ENCODE data around the gene GOLGA8R. TPM values are rescaled to one million over a fixed set of nuclear protein-coding genes. Genes with fewer than 3 reads are reported as not detected.
"Not testable (repeated sequence)": the region's sequence is repeated elsewhere in the genome, so short reads cannot be mapped to it uniquely, and the experiment has no call there.

GOLGA8R gene
- total RNA-seq, 1 donor from 2014 or later, result 1.6 TPM

GRCh38 chr15:30420723-30421122, 6.7 kb upstream of the GOLGA8R start:
- H3K4me3 ChIP-seq (ENCODE audit: insufficient read depth, low read depth, low read length); FAIRE-seq; H3K9ac ChIP-seq (ENCODE audit: low read length); H3K79me2 ChIP-seq (ENCODE audit: insufficient read depth, low read length); H3K27me3 ChIP-seq (ENCODE audit: insufficient read depth, low read length); H3K9me3 Mint-ChIP-seq (ENCODE audit: unreplicated experiment); H3K27ac ChIP-seq (ENCODE audit: low read depth, low read length); H3K36me3 ChIP-seq (ENCODE audit: insufficient read depth, low read length); H3K9me3 ChIP-seq (ENCODE audit: insufficient read depth, low read depth, low read length); H3K36me3 Mint-ChIP-seq (ENCODE audit: low read depth, unreplicated experiment); H3K27me3 Mint-ChIP-seq (ENCODE audit: low read depth, unreplicated experiment); H2AFZ ChIP-seq (ENCODE audit: low read depth, low read length); H3K4me2 ChIP-seq (ENCODE audit: low read length); H3K27ac Mint-ChIP-seq (ENCODE audit: unreplicated experiment); H4K20me1 ChIP-seq (ENCODE audit: insufficient read depth, low read length); DNase-seq (ENCODE audit: low read depth); H3K4me3 Mint-ChIP-seq (ENCODE audit: unreplicated experiment); H3K4me1 Mint-ChIP-seq (ENCODE audit: low read depth, unreplicated experiment); H3K4me1 ChIP-seq (ENCODE audit: insufficient read depth, low read length): not testable (repeated sequence)

- not testable (repeated sequence) for H3K27me3 ChIP-seq (ENCODE audit: insufficient read depth, low read length); H3K9ac ChIP-seq (ENCODE audit: low read length); H2AFZ ChIP-seq (ENCODE audit: low read depth, low read length); H3K27me3 Mint-ChIP-seq (ENCODE audit: low read depth, unreplicated experiment); H3K4me1 ChIP-seq (ENCODE audit: insufficient read depth, low read length); H3K27ac Mint-ChIP-seq (ENCODE audit: unreplicated experiment); H3K4me3 ChIP-seq (ENCODE audit: insufficient read depth, low read depth, low read length); DNase-seq (ENCODE audit: low read depth); H3K27ac ChIP-seq (ENCODE audit: low read depth, low read length); H3K9me3 ChIP-seq (ENCODE audit: insufficient read depth, low read depth, low read length); H3K36me3 Mint-ChIP-seq (ENCODE audit: low read depth, unreplicated experiment); FAIRE-seq; H3K4me3 Mint-ChIP-seq (ENCODE audit: unreplicated experiment); H3K9me3 Mint-ChIP-seq (ENCODE audit: unreplicated experiment); H3K36me3 ChIP-seq (ENCODE audit: insufficient read depth, low read length); H3K4me2 ChIP-seq (ENCODE audit: low read length); H3K4me1 Mint-ChIP-seq (ENCODE audit: low read depth, unreplicated experiment); H4K20me1 ChIP-seq (ENCODE audit: insufficient read depth, low read length); H3K79me2 ChIP-seq (ENCODE audit: insufficient read depth, low read length)
Observed at GRCh38 chr15:30407636-30408035, 6.4 kb downstream of the GOLGA8R start.

- not testable (repeated sequence) for H3K4me1 ChIP-seq (ENCODE audit: insufficient read depth, low read length); H3K4me1 Mint-ChIP-seq (ENCODE audit: low read depth, unreplicated experiment); FAIRE-seq; H3K27me3 Mint-ChIP-seq (ENCODE audit: low read depth, unreplicated experiment); H3K4me3 ChIP-seq (ENCODE audit: insufficient read depth, low read depth, low read length); H2AFZ ChIP-seq (ENCODE audit: low read depth, low read length); H3K9ac ChIP-seq (ENCODE audit: low read length); H3K4me2 ChIP-seq (ENCODE audit: low read length); H3K27me3 ChIP-seq (ENCODE audit: insufficient read depth, low read length); H3K27ac Mint-ChIP-seq (ENCODE audit: unreplicated experiment); H3K9me3 ChIP-seq (ENCODE audit: insufficient read depth, low read depth, low read length); H3K9me3 Mint-ChIP-seq (ENCODE audit: unreplicated experiment); H3K36me3 ChIP-seq (ENCODE audit: insufficient read depth, low read length); H3K79me2 ChIP-seq (ENCODE audit: insufficient read depth, low read length); H3K27ac ChIP-seq (ENCODE audit: low read depth, low read length); H3K4me3 Mint-ChIP-seq (ENCODE audit: unreplicated experiment); DNase-seq (ENCODE audit: low read depth); H4K20me1 ChIP-seq (ENCODE audit: insufficient read depth, low read length); H3K36me3 Mint-ChIP-seq (ENCODE audit: low read depth, unreplicated experiment)
Observed at GRCh38 chr15:30398988-30399387, 15.1 kb downstream of the GOLGA8R start.

DNA sequence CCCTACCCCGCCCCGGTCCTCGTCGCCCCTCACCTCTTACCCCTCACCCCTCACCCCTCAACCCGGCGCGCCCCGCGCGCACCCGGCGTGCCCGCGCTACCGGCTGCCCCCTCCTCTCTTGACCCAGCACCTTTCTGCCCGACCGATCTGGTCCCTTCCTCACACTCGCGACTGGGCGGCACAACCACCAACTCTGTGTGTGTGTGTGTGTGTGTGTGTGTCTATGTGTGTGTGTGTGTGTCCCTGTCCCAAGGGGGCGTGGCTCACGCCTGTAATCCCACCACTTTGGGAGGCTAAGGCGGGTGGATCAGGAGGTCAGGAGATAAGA, 20.4 kb downstream of the GOLGA8R start:
- not testable (repeated sequence) for H3K27ac ChIP-seq (ENCODE audit: low read depth, low read length); H3K27ac Mint-ChIP-seq (ENCODE audit: unreplicated experiment); H3K9me3 ChIP-seq (ENCODE audit: insufficient read depth, low read depth, low read length); DNase-seq (ENCODE audit: low read depth); H3K4me3 ChIP-seq (ENCODE audit: insufficient read depth, low read depth, low read length); H3K27me3 ChIP-seq (ENCODE audit: insufficient read depth, low read length); H3K36me3 Mint-ChIP-seq (ENCODE audit: low read depth, unreplicated experiment); FAIRE-seq; H2AFZ ChIP-seq (ENCODE audit: low read depth, low read length); H3K27me3 Mint-ChIP-seq (ENCODE audit: low read depth, unreplicated experiment); H3K4me1 ChIP-seq (ENCODE audit: insufficient read depth, low read length); H4K20me1 ChIP-seq (ENCODE audit: insufficient read depth, low read length); H3K36me3 ChIP-seq (ENCODE audit: insufficient read depth, low read length); H3K9me3 Mint-ChIP-seq (ENCODE audit: unreplicated experiment); H3K4me1 Mint-ChIP-seq (ENCODE audit: low read depth, unreplicated experiment); H3K4me2 ChIP-seq (ENCODE audit: low read length); H3K79me2 ChIP-seq (ENCODE audit: insufficient read depth, low read length); H3K4me3 Mint-ChIP-seq (ENCODE audit: unreplicated experiment); H3K9ac ChIP-seq (ENCODE audit: low read length)

DNA sequence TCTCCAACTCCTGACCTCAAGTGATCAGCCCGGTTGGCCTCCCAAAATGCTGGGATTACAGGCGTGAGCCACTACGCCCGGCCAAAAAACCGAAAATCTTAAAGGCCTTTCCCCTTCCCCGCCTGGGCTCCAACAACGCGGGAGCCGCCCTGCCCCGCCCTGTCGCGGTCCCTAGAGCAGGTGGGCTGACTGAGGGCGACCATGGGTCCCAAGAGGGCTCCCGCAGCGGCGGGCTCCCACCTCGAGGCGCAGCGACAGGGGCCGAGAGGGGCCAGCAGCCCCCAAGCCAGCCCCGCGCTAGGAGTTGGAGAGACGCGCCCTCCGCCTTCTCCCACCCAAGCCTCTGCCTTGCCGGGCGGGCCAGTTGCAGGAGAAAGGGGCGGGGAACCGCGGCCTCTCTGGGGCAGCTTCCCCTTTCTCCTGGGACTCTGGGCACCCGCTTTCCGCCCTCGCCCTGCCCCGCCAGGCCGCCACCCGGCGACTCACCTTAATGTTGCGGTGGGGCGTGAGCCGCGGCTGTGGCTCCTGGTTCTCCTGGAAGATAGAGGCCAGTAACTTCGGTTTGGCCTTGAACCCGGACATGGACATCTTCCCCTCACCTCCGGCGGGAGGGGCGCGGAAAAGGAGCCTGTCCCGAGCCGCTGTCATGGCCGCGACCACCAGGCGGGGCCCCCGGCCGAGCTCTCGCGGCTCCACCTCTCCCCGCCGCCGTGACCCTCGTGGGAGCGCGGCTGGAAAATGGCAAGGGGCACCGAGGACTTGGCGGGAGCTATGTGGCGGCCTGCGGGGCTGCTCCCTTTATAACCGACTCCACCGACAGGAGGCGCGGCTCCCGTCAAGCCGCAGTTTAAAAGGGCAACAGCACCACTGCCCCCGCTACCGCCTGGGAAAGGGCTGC, 21.0 kb downstream of the GOLGA8R start, which contains the start of gene CHRFAM7A:
TSS of gene CHRFAM7A (minus strand) at position 775 of the 898 bp plus-strand sequence. CDS start 10,189 bp downstream, outside the sequence.
- not testable (repeated sequence) for DNase-seq (ENCODE audit: low read depth); H3K79me2 ChIP-seq (ENCODE audit: insufficient read depth, low read length); H3K27ac ChIP-seq (ENCODE audit: low read depth, low read length); H3K36me3 Mint-ChIP-seq (ENCODE audit: low read depth, unreplicated experiment); H4K20me1 ChIP-seq (ENCODE audit: insufficient read depth, low read length); H3K4me2 ChIP-seq (ENCODE audit: low read length); H3K4me3 ChIP-seq (ENCODE audit: insufficient read depth, low read depth, low read length); H3K27me3 Mint-ChIP-seq (ENCODE audit: low read depth, unreplicated experiment); H3K27me3 ChIP-seq (ENCODE audit: insufficient read depth, low read length); H3K36me3 ChIP-seq (ENCODE audit: insufficient read depth, low read length); H3K4me1 ChIP-seq (ENCODE audit: insufficient read depth, low read length); H3K9me3 Mint-ChIP-seq (ENCODE audit: unreplicated experiment); H3K27ac Mint-ChIP-seq (ENCODE audit: unreplicated experiment); H3K4me1 Mint-ChIP-seq (ENCODE audit: low read depth, unreplicated experiment); H3K9ac ChIP-seq (ENCODE audit: low read length); H3K9me3 ChIP-seq (ENCODE audit: insufficient read depth, low read depth, low read length); H3K4me3 Mint-ChIP-seq (ENCODE audit: unreplicated experiment); FAIRE-seq; H2AFZ ChIP-seq (ENCODE audit: low read depth, low read length)

- not testable (repeated sequence) for H3K27ac Mint-ChIP-seq (ENCODE audit: unreplicated experiment); FAIRE-seq; H3K4me1 ChIP-seq (ENCODE audit: insufficient read depth, low read length); H3K4me1 Mint-ChIP-seq (ENCODE audit: low read depth, unreplicated experiment); DNase-seq (ENCODE audit: low read depth); H3K27ac ChIP-seq (ENCODE audit: low read depth, low read length); H3K27me3 Mint-ChIP-seq (ENCODE audit: low read depth, unreplicated experiment); H3K4me3 ChIP-seq (ENCODE audit: insufficient read depth, low read depth, low read length); H2AFZ ChIP-seq (ENCODE audit: low read depth, low read length); H3K79me2 ChIP-seq (ENCODE audit: insufficient read depth, low read length); H3K36me3 Mint-ChIP-seq (ENCODE audit: low read depth, unreplicated experiment); H3K9me3 Mint-ChIP-seq (ENCODE audit: unreplicated experiment); H3K27me3 ChIP-seq (ENCODE audit: insufficient read depth, low read length); H3K36me3 ChIP-seq (ENCODE audit: insufficient read depth, low read length); H3K4me3 Mint-ChIP-seq (ENCODE audit: unreplicated experiment); H3K9me3 ChIP-seq (ENCODE audit: insufficient read depth, low read depth, low read length); H3K9ac ChIP-seq (ENCODE audit: low read length); H3K4me2 ChIP-seq (ENCODE audit: low read length); H4K20me1 ChIP-seq (ENCODE audit: insufficient read depth, low read length)
Observed at GRCh38 chr15:30386318-30386887, 27.7 kb downstream of the GOLGA8R start.

All from astrocyte (in vitro differentiated cells and primary cell).